ENCODE data around the gene CAGE1.

- TF ChIP-seq EZH2 (IDR thresholded peaks at IDR 0.05; ENCODE audit: insufficient read depth, poor library complexity, severe bottlenecking) (no peak), EZH2phosphoT487 (IDR thresholded peaks at IDR 0.05; ENCODE audit: insufficient read depth, low read depth) (no peak)
These were observed 54.9 kb downstream of the CAGE1 start for GRCh38 chr6:7334685-7335084.
